ENCODE results near the gene ITGB8. TPM values are rescaled to one million over a fixed set of nuclear protein-coding genes. Genes with fewer than 3 reads are reported as not detected.

Gene ITGB8
- total and polyA plus RNA-seq, 2 experiments from 2014 or later: 3.3 to 9.9 TPM

DNA sequence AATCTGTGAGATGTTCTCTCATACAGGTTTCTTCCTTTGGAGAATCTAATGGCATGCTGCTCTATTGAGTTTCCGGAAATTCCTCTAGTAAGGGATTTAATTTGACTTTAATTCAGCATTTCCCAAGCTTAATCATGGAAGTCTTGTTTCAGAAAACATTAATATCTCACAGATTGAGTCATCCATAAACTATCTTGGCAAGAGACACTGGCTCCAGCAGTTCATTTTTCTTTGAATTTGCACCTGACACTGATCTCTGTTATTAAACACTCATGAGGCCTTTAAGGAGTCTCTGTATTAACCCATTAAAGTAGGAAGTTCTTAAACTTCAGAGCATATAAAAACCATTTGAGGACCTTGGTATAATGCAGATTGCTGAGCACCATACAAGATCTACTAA is 3.6 kb upstream of the ITGB8 start:
- peak; percentile 66 for DNase-seq
- Histone ChIP-seq H3K4me1 (ENCODE audit: insufficient read depth) (peaks cover 22% of the 10 kb centered on the region), H3F3A (ENCODE audit: insufficient read depth) (peaks cover 15% of the 10 kb centered on the region), H3K27ac (no peak overlapping the region), H3K9me2 (ENCODE audit: insufficient read depth) (no peaks in the 10 kb centered on the region), H3K9me3 (ENCODE audit: low read depth) (no peaks in the 10 kb centered on the region), H3K4me2 (ENCODE audit: unreplicated experiment) (no peak overlapping the region), H3K9ac (no peak overlapping the region), H4K20me1 (ENCODE audit: insufficient read depth) (no peaks in the 10 kb centered on the region), H3K27me3 (replicated peaks; ENCODE audit: insufficient read depth) (no peaks in the 10 kb centered on the region), H3K36me3 (ENCODE audit: low read depth) (no peaks in the 10 kb centered on the region), H2AFZ (no peak overlapping the region), H3K79me2 (ENCODE audit: insufficient read depth) (no peaks in the 10 kb centered on the region), H3K4me3 (no peak overlapping the region)
- in situ Hi-C loops (cut with MboI): no loop called here
- 50 to 59% methylated on average over 1 of the region's 1 CpG for WGBS, 2 experiments (ENCODE audit: low coverage in 1 of 2, low lambda C conversion rate in 2 of 2, missing lambda C conversion rate in 2 of 2)
- no peak for TF ChIP-seq EZH2 (IDR thresholded peaks at IDR 0.05; ENCODE audit: insufficient read depth, poor library complexity, severe bottlenecking)
- TF ChIP-seq EZH2phosphoT487 (IDR thresholded peaks at IDR 0.05; ENCODE audit: insufficient read depth, low read depth): no peak

DNA sequence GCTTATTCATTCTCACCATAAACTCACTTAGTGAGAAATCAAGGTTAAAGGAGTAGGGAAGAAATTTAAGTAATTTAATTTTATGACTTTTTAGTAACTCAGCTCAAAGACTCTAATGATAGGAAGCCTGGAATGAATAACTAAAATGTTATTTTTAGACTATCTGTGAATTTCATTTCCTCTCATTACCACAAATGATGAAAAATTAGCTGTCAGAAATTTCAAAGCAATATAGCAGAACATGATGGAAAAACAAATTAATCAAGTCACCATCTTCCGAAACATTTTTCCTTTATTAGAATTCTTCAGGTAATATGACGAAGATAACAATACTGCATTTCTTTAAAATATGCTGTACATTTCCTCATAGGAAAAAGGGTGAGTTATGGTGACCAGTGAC is 2.7 kb upstream of the ITGB8 start:
- 96 to 98% methylated on average over 2 of the region's 2 CpGs for WGBS, 2 experiments (ENCODE audit: low coverage in 1 of 2, low lambda C conversion rate in 2 of 2, missing lambda C conversion rate in 2 of 2)
- Histone ChIP-seq H2AFZ (no peak overlapping the region), H3K4me2 (ENCODE audit: unreplicated experiment) (no peak overlapping the region), H3K9me2 (ENCODE audit: insufficient read depth) (no peaks in the 10 kb centered on the region), H3K4me1 (ENCODE audit: insufficient read depth) (peaks cover 24% of the 10 kb centered on the region), H4K20me1 (ENCODE audit: insufficient read depth) (no peaks in the 10 kb centered on the region), H3K27me3 (replicated peaks; ENCODE audit: insufficient read depth) (no peaks in the 10 kb centered on the region), H3K36me3 (ENCODE audit: low read depth) (no peaks in the 10 kb centered on the region), H3K79me2 (ENCODE audit: insufficient read depth) (no peaks in the 10 kb centered on the region), H3K4me3 (no peak overlapping the region), H3K9me3 (ENCODE audit: low read depth) (no peaks in the 10 kb centered on the region), H3F3A (ENCODE audit: insufficient read depth) (peaks cover 15% of the 10 kb centered on the region), H3K9ac (no peak overlapping the region), H3K27ac (no peak overlapping the region)
- no peak for TF ChIP-seq EZH2 (IDR thresholded peaks at IDR 0.05; ENCODE audit: insufficient read depth, poor library complexity, severe bottlenecking)
- no peak for TF ChIP-seq EZH2phosphoT487 (IDR thresholded peaks at IDR 0.05; ENCODE audit: insufficient read depth, low read depth)
- in situ Hi-C loops (cut with MboI): no loop called here
- DNase-seq: no peak

DNA sequence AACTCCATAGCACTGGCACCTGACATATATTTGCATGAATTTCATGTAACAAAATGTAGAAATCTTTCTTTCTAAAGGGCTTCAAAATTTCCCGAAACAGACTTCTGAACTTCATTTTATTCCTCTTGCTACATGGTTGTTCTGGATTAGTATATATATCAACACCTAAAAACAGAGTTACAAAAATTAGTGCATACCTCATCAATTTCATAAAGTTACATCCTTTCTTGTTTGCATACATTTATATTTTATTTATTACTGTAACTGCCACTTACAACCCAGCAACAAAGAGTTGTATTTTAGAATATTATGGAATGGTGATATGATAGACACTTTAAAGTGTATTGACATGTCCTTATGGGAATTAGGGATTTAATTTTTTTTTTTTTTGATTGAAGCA is 2.0 kb upstream of the ITGB8 start:
- H3F3A ChIP-seq (ENCODE audit: insufficient read depth): peaks cover 15% of the 10 kb centered on the region
- no peak overlapping the region for H3K9ac ChIP-seq
- H3K4me1 ChIP-seq (ENCODE audit: insufficient read depth): peaks cover 27% of the 10 kb centered on the region
- DNase-seq: no peak
- in situ Hi-C loops (cut with MboI): no loop called here
- no peaks in the 10 kb centered on the region for H4K20me1 ChIP-seq (ENCODE audit: insufficient read depth)
- 0 out of 2 replicates have a peak overlapping the region, but pooled peaks have one; percentile 98 for H2AFZ ChIP-seq
- TF ChIP-seq EZH2phosphoT487 (IDR thresholded peaks at IDR 0.05; ENCODE audit: insufficient read depth, low read depth): no peak
- TF ChIP-seq EZH2 (IDR thresholded peaks at IDR 0.05; ENCODE audit: insufficient read depth, poor library complexity, severe bottlenecking): no peak
- 96 to 100% methylated on average over 1 of the region's 1 CpG for WGBS, 2 experiments (ENCODE audit: low coverage in 1 of 2, low lambda C conversion rate in 2 of 2, missing lambda C conversion rate in 2 of 2)
- H3K4me2 ChIP-seq (ENCODE audit: unreplicated experiment): no peak overlapping the region
- H3K4me3 ChIP-seq: 0 out of 2 replicates have a peak overlapping the region, but pooled peaks have one; percentile 78
- no peaks in the 10 kb centered on the region for H3K27me3 ChIP-seq (replicated peaks; ENCODE audit: insufficient read depth)
- H3K79me2 ChIP-seq (ENCODE audit: insufficient read depth): no peaks in the 10 kb centered on the region
- H3K9me2 ChIP-seq (ENCODE audit: insufficient read depth): no peaks in the 10 kb centered on the region
- H3K36me3 ChIP-seq (ENCODE audit: low read depth): no peaks in the 10 kb centered on the region
- H3K27ac ChIP-seq: no peak overlapping the region
- H3K9me3 ChIP-seq (ENCODE audit: low read depth): no peaks in the 10 kb centered on the region

DNA sequence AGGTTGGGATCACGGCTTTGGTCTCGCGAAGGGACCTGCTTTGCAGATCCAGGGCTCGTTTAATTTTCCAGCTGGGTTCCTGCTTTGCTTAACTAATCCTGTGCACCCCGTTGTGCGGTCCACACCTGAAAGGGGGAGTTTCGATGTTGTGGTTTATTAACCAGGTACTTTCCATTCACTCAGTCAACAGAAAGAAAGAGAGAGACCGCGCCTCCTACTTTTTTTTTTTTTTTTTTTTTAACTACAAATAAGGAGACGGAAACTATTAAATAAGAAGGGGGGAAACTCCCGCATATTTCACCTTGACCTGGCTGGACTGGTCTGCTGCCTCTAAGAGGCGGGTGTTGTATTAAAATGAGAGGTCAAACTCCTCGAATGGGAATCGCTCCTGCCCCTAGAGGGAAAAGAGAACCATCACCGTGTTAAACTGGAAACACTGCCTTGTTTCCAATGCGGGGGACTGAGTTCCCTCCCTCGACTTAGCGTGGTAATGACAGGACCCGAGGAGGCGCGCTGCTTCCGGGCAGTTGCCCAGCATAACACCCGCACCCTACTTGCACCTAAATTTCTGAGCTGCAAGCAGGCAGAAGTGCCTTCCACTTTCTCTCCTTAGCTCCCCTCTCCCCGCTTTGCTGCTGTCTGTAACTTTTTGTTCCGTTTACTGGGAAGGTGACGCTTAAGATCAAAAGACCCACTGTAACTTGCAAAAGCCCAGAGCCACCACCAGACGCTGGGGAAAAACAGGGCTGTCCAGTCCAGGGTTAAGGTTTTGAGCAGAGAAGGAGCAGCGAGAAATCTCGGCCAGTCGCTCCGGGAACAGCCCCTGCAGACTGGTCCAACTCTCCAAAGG is 1.1 kb upstream of the ITGB8 start:
- Histone ChIP-seq H3K27ac (peak overlapping the region; percentile 83), H3K36me3 (ENCODE audit: low read depth) (no peaks in the 10 kb centered on the region), H3K4me2 (ENCODE audit: unreplicated experiment) (peak overlapping the region; percentile 95), H4K20me1 (ENCODE audit: insufficient read depth) (no peaks in the 10 kb centered on the region), H3K9me2 (ENCODE audit: insufficient read depth) (no peaks in the 10 kb centered on the region), H3F3A (ENCODE audit: insufficient read depth) (peaks cover 15% of the 10 kb centered on the region), H3K9me3 (ENCODE audit: low read depth) (no peaks in the 10 kb centered on the region), H2AFZ (peak overlapping the region; percentile 98), H3K4me3 (peak overlapping the region; percentile 78), H3K79me2 (ENCODE audit: insufficient read depth) (no peaks in the 10 kb centered on the region), H3K9ac (peak overlapping the region; percentile 80), H3K4me1 (ENCODE audit: insufficient read depth) (peaks cover 32% of the 10 kb centered on the region), H3K27me3 (replicated peaks; ENCODE audit: insufficient read depth) (no peaks in the 10 kb centered on the region)
- DNase-seq: peak; percentile 85
- TF ChIP-seq EZH2phosphoT487 (IDR thresholded peaks at IDR 0.05; ENCODE audit: insufficient read depth, low read depth) (no peak), EZH2 (IDR thresholded peaks at IDR 0.05; ENCODE audit: insufficient read depth, poor library complexity, severe bottlenecking) (no peak)
- 20% methylated on average over 31 of the region's 31 CpGs for WGBS, 2 experiments (ENCODE audit: low coverage in 1 of 2, low lambda C conversion rate in 2 of 2, missing lambda C conversion rate in 2 of 2)
- in situ Hi-C loops (cut with MboI): no loop called here

Data from GM23248 (cell line).